GM12878 (cell line): ENCODE results near the gene STEAP1B.

Source experiments
- CHD2 ChIP-seq: IDR thresholded peaks from 2 replicates; pipeline ENCODE4 v1.6.1; 2011; ENCODE audit warnings: low read depth, low read length, improper control_type of control experiment, borderline replicate concordance
- EP300 ChIP-seq, 2 experiments: fragments of 150-350 bp in 1 of 2; IDR thresholded peaks; 2 replicates each; pipeline ENCODE4 v1.6.1; 2011 to 2012; ENCODE audit warnings: low read depth in 2 of 2, low read length in 2 of 2, borderline replicate concordance in 1 of 2, improper control_type of control experiment in 1 of 2, inconsistent platforms in 1 of 2; ENCODE audit not compliant: control insufficient read depth in 1 of 2
- NFIC ChIP-seq: IDR thresholded peaks from 2 replicates; pipeline ENCODE4 v1.6.1; 2012; ENCODE audit warnings: low read depth, mild to moderate bottlenecking, inconsistent platforms, low read length, moderate library complexity
- STAT3 ChIP-seq: IDR thresholded peaks from 2 replicates; pipeline ENCODE4 v1.6.1; 2011; ENCODE audit warnings: low read depth, low read length, improper control_type of control experiment

GRCh38 chr7:22545529-22545928 lies 45.5 kb upstream of the STEAP1B start:
- TF ChIP-seq STAT3 (no peak), CHD2 (no peak), NFIC (no peak), EP300 (IDR thresholded peaks at IDR 0.05; ENCODE audit: borderline replicate concordance in 1 of 2, control insufficient read depth in 1 of 2, low read depth in 2 of 2, low read length in 2 of 2) (no peak)
